B cell (primary cell): Measurements from ENCODE around the gene NINJ2. TPM values are rescaled to one million over a fixed set of nuclear protein-coding genes. Genes with fewer than 3 reads are reported as not detected.

Experiments used
- ATAC-seq: fragments of 200-7000 bp; cut with Tn5 transposase; one replicate; pipeline ENCODE4 v1.10.0; 2021; ENCODE audit warnings: low read depth, mild to moderate bottlenecking, moderate number of reproducible peaks, moderate library complexity
- CTCF ChIA-PET: fragments of 350-600 bp; sonication (Branson Sonifier 250); formaldehyde crosslinking; loops from one replicate; lab custom pipeline; 2021; ENCODE audit warnings: antibody characterized with exemption, inconsistent platforms; lab: Charles Lee
- POLR2A ChIA-PET: fragments of 350-600 bp; sonication (Branson Sonifier 250); formaldehyde crosslinking; loops from one replicate; lab custom pipeline; 2021; ENCODE audit warnings: antibody characterized with exemption; lab: Charles Lee
- DNase-seq: peaks from one replicate; pipeline ENCODE4 v3.0.0; 2013
- H2AFZ ChIP-seq: 2 replicates; pipeline ENCODE4 v1.6.1; 2012; ENCODE audit warnings: mild to moderate bottlenecking, low read depth, low read length; ENCODE audit not compliant: insufficient read depth, poor library complexity, severe bottlenecking
- H3K27ac ChIP-seq, 2 donors: 1 replicate in 1 of 2; 2 replicates in 1 of 2; pipeline ENCODE4 v1.5.1; 2012 to 2013; ENCODE audit warnings: low read length in 2 of 2, mild to moderate bottlenecking in 2 of 2, moderate library complexity in 1 of 2
- H3K27me3 ChIP-seq, 4 experiments: fragments of 200-600 bp in 1 of 4; sonication (generic) in 1 of 4; replicated peaks in 1 of 4; 1 replicate in 2 of 4; 2 replicates in 2 of 4; pipeline versions ENCODE4 v1.6.1 to v1.7.0; 2013 to 2016; ENCODE audit warnings: low read length in 3 of 4, mild to moderate bottlenecking in 2 of 4, mixed read lengths in 1 of 4, moderate library complexity in 1 of 4; ENCODE audit not compliant: insufficient read depth in 4 of 4, control insufficient read depth in 3 of 4; ENCODE audit errors: control extremely low read depth in 1 of 4
- H3K36me3 ChIP-seq, 2 experiments: replicated peaks in 1 of 2; 1 replicate in 1 of 2; 2 replicates in 1 of 2; pipeline versions ENCODE4 v1.6.1 to v1.7.1; 2013; ENCODE audit warnings: low read length in 1 of 2; ENCODE audit not compliant: insufficient read depth in 2 of 2, control insufficient read depth in 1 of 2; ENCODE audit errors: control extremely low read depth in 1 of 2, extremely low read depth in 1 of 2
- H3K4me1 ChIP-seq, 2 donors: fragments of 200-600 bp in 1 of 2; sonication (generic) in 1 of 2; 1 replicate in 1 of 2; 2 replicates in 1 of 2; pipeline versions ENCODE4 v1.5.1 to v1.6.1; 2013 to 2017; ENCODE audit warnings: low read length in 2 of 2; ENCODE audit not compliant: control insufficient read depth in 2 of 2, insufficient read depth in 2 of 2
- H3K4me2 ChIP-seq: replicated peaks from 2 replicates; pipeline ENCODE3; 2012; ENCODE audit warnings: mild to moderate bottlenecking, low read depth, low read length; ENCODE audit not compliant: poor library complexity, severe bottlenecking
- H3K4me3 ChIP-seq, 5 experiments: fragments of 200-600 bp in 1 of 5; sonication (generic) in 1 of 5; 1 replicate in 3 of 5; 2 replicates in 2 of 5; pipeline versions ENCODE4 v1.5.1 to v1.7.0; 2011 to 2016; ENCODE audit warnings: low read length in 4 of 5, mild to moderate bottlenecking in 4 of 5, low read depth in 2 of 5, control low read depth in 1 of 5, moderate library complexity in 1 of 5; ENCODE audit not compliant: insufficient read depth in 1 of 5; ENCODE audit errors: control extremely low read depth in 1 of 5, extremely low read depth in 1 of 5
- H3K79me2 ChIP-seq: fragments of 200-600 bp; sonication (generic); one replicate; pipeline ENCODE4 v1.6.0; 2016; ENCODE audit warnings: low read length; ENCODE audit not compliant: control insufficient read depth, insufficient read depth
- H3K9ac ChIP-seq: fragments of 200-600 bp; sonication (generic); 2 replicates; pipeline ENCODE4 v1.6.1; 2017; ENCODE audit warnings: mild to moderate bottlenecking, low read length, moderate library complexity
- H3K9me3 ChIP-seq, 3 donors: one replicate each; pipeline versions ENCODE4 v1.6.1 to v1.7.1; 2013; ENCODE audit warnings: low read length in 2 of 3; ENCODE audit not compliant: control insufficient read depth in 2 of 3, insufficient read depth in 1 of 3; ENCODE audit errors: control extremely low read depth in 1 of 3
- H4K20me1 ChIP-seq: 2 replicates; pipeline ENCODE4 v1.6.0; 2012; ENCODE audit warnings: mild to moderate bottlenecking, low read length; ENCODE audit not compliant: insufficient read depth, control insufficient read depth, poor library complexity, severe bottlenecking
- H3K27ac Mint-ChIP-seq: one replicate; pipeline ENCODE4 v1.8.0; 2021; ENCODE audit warnings: mixed read lengths
- H3K27me3 Mint-ChIP-seq: one replicate; pipeline ENCODE4 v1.8.0; 2021; ENCODE audit warnings: mixed read lengths
- H3K4me1 Mint-ChIP-seq: one replicate; pipeline ENCODE4 v1.8.0; 2021; ENCODE audit warnings: mixed read lengths
- H3K4me3 Mint-ChIP-seq: one replicate; pipeline ENCODE4 v1.8.0; 2021; ENCODE audit warnings: mixed read lengths
- H3K9me3 Mint-ChIP-seq: one replicate; pipeline ENCODE4 v1.8.0; 2022; ENCODE audit warnings: mixed read lengths; ENCODE audit not compliant: insufficient read depth
- CTCF ChIP-seq: fragments of 200-600 bp; IDR thresholded peaks from one replicate; pipeline ENCODE4 v1.8.0; 2022; ENCODE audit warnings: antibody characterized with exemption, mild to moderate bottlenecking
- EZH2 ChIP-seq: IDR thresholded peaks from 2 replicates; pipeline ENCODE4 v1.6.1; 2012; ENCODE audit warnings: borderline replicate concordance, low read depth, mild to moderate bottlenecking, moderate library complexity, low read length; ENCODE audit not compliant: insufficient read depth, poor library complexity, severe bottlenecking
- WGBS: methylation state at CpG from one replicate; pipeline ENCODE4 v1.1.5; 2013; ENCODE audit warnings: missing lambda C conversion rate; ENCODE audit not compliant: insufficient coverage; 5-methylcytosine and 5-hydroxymethylcytosine counted together
- intact Hi-C: fragments of 100-400 bp; cut with micrococcal nuclease; formaldehyde crosslinking; loops from one replicate; pipeline ENCODE4 v1.10.0; 2022
- polyA plus RNA-seq: library from polyadenylated mRNA; depleted of rRNA; stranded (reverse); fragments of >200 nt; gene quantifications from 2 replicates; pipeline ENCODE4 v1.2.3, GENCODE V29; 2012
- total RNA-seq, 2 donors: library from RNA; stranded (reverse); fragments of 120-200 nt in 1 of 2; gene quantifications; 1 replicate in 1 of 2; 2 replicates in 1 of 2; pipeline versions ENCODE4 v1.2.3 to v1.2.4, GENCODE V29; 2013 to 2022

The NINJ2 gene
- total and polyA plus RNA-seq, 2 donors (not counting 1 experiment from before 2014, with no cell fraction given), result 2.9 to 10.2 TPM

GRCh38 chr12:647385-648085, 15.7 kb downstream of the NINJ2 start:
- no peak for DNase-seq
- H3K79me2 ChIP-seq, result no peaks in the 10 kb centered on the region
- peaks cover 45% of the 10 kb centered on the region for H3K4me1 Mint-ChIP-seq
- ChIA-PET CTCF (interaction anchor here (2.6 kb wide), 1 partner anchor 104 kb away, joined by 14 read pairs; the partner anchor contains the start of gene WNK1), POLR2A (no interaction called here)
- peaks cover 39 to 42% of the 10 kb centered on the region in 2 donors for H3K4me1 ChIP-seq
- WGBS, result 93% methylated on average over 4 of the region's 7 CpGs
- no peak overlapping the region for H3K4me3 Mint-ChIP-seq
- no peak for TF ChIP-seq CTCF
- no peak for TF ChIP-seq EZH2
- H2AFZ ChIP-seq, result no peak overlapping the region
- no peak overlapping the region for H3K4me3 ChIP-seq
- ATAC-seq, result no peak
- H4K20me1 ChIP-seq, result no peaks in the 10 kb centered on the region
- no peak overlapping the region for H3K4me2 ChIP-seq
- peaks cover 0 to 4% of the 10 kb centered on the region in 2 experiments for H3K36me3 ChIP-seq
- no peaks in the 10 kb centered on the region for H3K9me3 Mint-ChIP-seq
- intact Hi-C loops, result loop anchor here (10.0 kb wide), 1 partner anchor 297 kb away; the partner anchor contains the start of gene RAD52
- H3K9ac ChIP-seq, result no peak overlapping the region
- peak overlapping the region; percentile 32 for H3K27ac Mint-ChIP-seq
- no peaks in the 10 kb centered on the region for H3K27me3 ChIP-seq
- H3K27ac ChIP-seq, result no peak overlapping the region
- H3K27me3 Mint-ChIP-seq, result no peaks in the 10 kb centered on the region
- peaks cover 0 to 2% (median 0%) of the 10 kb centered on the region in 3 donors for H3K9me3 ChIP-seq
